GM18502 (cell line): ENCODE results near the gene DCLK3.
A peak's percentile ranks its signal among the peaks of the same experiment; 100 is the strongest.

Experiments used
- ATAC-seq: cut with Tn5 transposase; IDR thresholded peaks from one replicate; pipeline ENCODE4 v1.9.1; 2021; ENCODE audit warnings: mild to moderate bottlenecking; ENCODE audit not compliant: unreplicated experiment, poor library complexity

Gene DCLK3

GRCh38 chr3:36679384-36680200, 84.8 kb downstream of the DCLK3 start:
- peak; percentile 68 for ATAC-seq

GRCh38 chr3:36678216-36679013, 85.9 kb downstream of the DCLK3 start:
- no peak for ATAC-seq

GRCh38 chr3:36677331-36678007, 86.9 kb downstream of the DCLK3 start:
- ATAC-seq = peak; percentile 82

GRCh38 chr3:36674816-36675215, 89.5 kb downstream of the DCLK3 start:
- ATAC-seq = no peak

- no peak for ATAC-seq
Observed at GRCh38 chr3:36669764-36670163, 94.6 kb downstream of the DCLK3 start.

GRCh38 chr3:36666166-36666565, 98.2 kb downstream of the DCLK3 start:
- no peak for ATAC-seq

- peak; percentile 75 for ATAC-seq
Observed at GRCh38 chr3:36663666-36664291, 100.6 kb downstream of the DCLK3 start.

- ATAC-seq = no peak
Observed at GRCh38 chr3:36662626-36663025, 101.7 kb downstream of the DCLK3 start.
